H1 (cell line): ENCODE measurements around the gene CABCOCO1. TPM values are rescaled to one million over a fixed set of nuclear protein-coding genes. Genes with fewer than 3 reads are reported as not detected.

Source experiments
- CREB1 ChIP-seq: IDR thresholded peaks from 2 replicates; pipeline ENCODE4 v1.6.1; 2012; ENCODE audit warnings: inconsistent platforms
- EGR1 ChIP-seq: IDR thresholded peaks from 2 replicates; pipeline ENCODE4 v1.6.1; 2011; ENCODE audit warnings: low read depth, low read length, borderline replicate concordance
- RFX5 ChIP-seq: IDR thresholded peaks from 2 replicates; pipeline ENCODE4 v1.6.1; 2011; ENCODE audit warnings: low read depth, low read length, improper control_type of control experiment, borderline replicate concordance
- polyA plus RNA-seq, 7 experiments: library from polyadenylated mRNA; depleted of rRNA in 3 of 7; stranded (reverse) in 5 of 7; unstranded in 2 of 7; fragments of >200 nt in 5 of 7; fragments of 200-250 nt in 2 of 7; gene quantifications; 1 replicate in 5 of 7; 2 replicates in 1 of 7; 4 replicates in 1 of 7; pipeline versions ENCODE4 v1.2.1 to v1.2.3, GENCODE V29; 2011 to 2013; ENCODE audit warnings: missing spikeins in 2 of 7, mixed read lengths in 2 of 7
- total RNA-seq: library from RNA; stranded (reverse); fragmentation: NEBNext Ultra II Directional; extraction: Animal tissue kit (Norgen Biotek cat#: 25700); gene quantifications from 2 replicates; pipeline ENCODE4 v1.2.1, GENCODE V29; 2021

Gene CABCOCO1
- total and polyA plus RNA-seq, 2 of the 8 experiments (the other 6 are each of a cell fraction or from before 2014, with no cell fraction given): not detected

- TF ChIP-seq EGR1: no peak
- TF ChIP-seq CREB1: no peak
- no peak for TF ChIP-seq RFX5
- TF ChIP-seq, all 59 proteins: peak for 0
Observed at GRCh38 chr10:61795147-61795546, 132.4 kb downstream of the CABCOCO1 start (continued).
